KMS-11 (cell line): ENCODE results near the gene KCNN3.

Experiments
- H2AFZ ChIP-seq: fragments of 200-600 bp; sonication (generic); 2 replicates; pipeline ENCODE4 v1.6.1; 2016; ENCODE audit warnings: antibody characterized with exemption, mixed run types, low read depth
- H3K27ac ChIP-seq: fragments of 200-600 bp; sonication (generic); 2 replicates; pipeline ENCODE4 v1.6.1; 2016; ENCODE audit warnings: mild to moderate bottlenecking, mixed run types
- H3K27me3 ChIP-seq: fragments of 200-600 bp; sonication (generic); 2 replicates; pipeline ENCODE4 v1.6.1; 2017; ENCODE audit warnings: mild to moderate bottlenecking, low read depth, mixed run types, moderate library complexity; ENCODE audit not compliant: insufficient read depth
- H3K36me3 ChIP-seq: fragments of 200-600 bp; sonication (generic); 2 replicates; pipeline ENCODE4 v1.6.1; 2017; ENCODE audit warnings: mild to moderate bottlenecking, mixed run types; ENCODE audit not compliant: insufficient read depth
- H3K4me1 ChIP-seq: fragments of 200-600 bp; sonication (generic); 2 replicates; pipeline ENCODE4 v1.6.1; 2016; ENCODE audit warnings: mild to moderate bottlenecking, low read depth, mixed run types; ENCODE audit not compliant: poor library complexity, severe bottlenecking
- H3K4me2 ChIP-seq: fragments of 200-600 bp; sonication (generic); 2 replicates; pipeline ENCODE4 v1.7.0; 2016; ENCODE audit warnings: mild to moderate bottlenecking, mixed run types
- H3K4me3 ChIP-seq: fragments of 200-600 bp; sonication (generic); IDR thresholded peaks from 2 replicates; pipeline ENCODE4 v1.6.1; 2017; ENCODE audit warnings: low read depth, low read length, mixed read lengths; ENCODE audit not compliant: insufficient read depth
- H3K79me2 ChIP-seq: fragments of 200-600 bp; sonication (generic); 2 replicates; pipeline ENCODE4 v1.6.1; 2016; ENCODE audit warnings: low read depth, mixed run types; ENCODE audit not compliant: insufficient read depth
- H3K9ac ChIP-seq: fragments of 200-600 bp; sonication (generic); 2 replicates; pipeline ENCODE4 v1.6.1; 2016; ENCODE audit warnings: mild to moderate bottlenecking, mixed run types
- H4K20me1 ChIP-seq: fragments of 200-600 bp; sonication (generic); 2 replicates; pipeline ENCODE4 v1.6.1; 2016; ENCODE audit warnings: mild to moderate bottlenecking, mixed run types; ENCODE audit not compliant: insufficient read depth
- TF ChIP-seq, protein P1 (sequence below): fragments of 200-600 bp; sonication (generic); conservative IDR thresholded peaks from 2 replicates; pipeline ENCODE4 v1.6.1; 2017; ENCODE audit warnings: low read depth, mild to moderate bottlenecking, antibody characterized with exemption, low read length, moderate library complexity, mixed read lengths

KCNN3 gene

GRCh38 chr1:154713005-154713404 lies 157.1 kb downstream of the KCNN3 start:
- Histone ChIP-seq H3K79me2 (no peaks in the 10 kb centered on the region), H3K36me3 (no peaks in the 10 kb centered on the region), H4K20me1 (no peaks in the 10 kb centered on the region), H3K4me3 (no peak overlapping the region), H3K27ac (no peak overlapping the region), H3K4me2 (no peak overlapping the region), H3K27me3 (no peaks in the 10 kb centered on the region; the same call in 1 of the 2 replicates), H2AFZ (no peak overlapping the region), H3K9ac (no peak overlapping the region), H3K4me1 (no peaks in the 10 kb centered on the region)
- TF ChIP-seq, protein P1, sequence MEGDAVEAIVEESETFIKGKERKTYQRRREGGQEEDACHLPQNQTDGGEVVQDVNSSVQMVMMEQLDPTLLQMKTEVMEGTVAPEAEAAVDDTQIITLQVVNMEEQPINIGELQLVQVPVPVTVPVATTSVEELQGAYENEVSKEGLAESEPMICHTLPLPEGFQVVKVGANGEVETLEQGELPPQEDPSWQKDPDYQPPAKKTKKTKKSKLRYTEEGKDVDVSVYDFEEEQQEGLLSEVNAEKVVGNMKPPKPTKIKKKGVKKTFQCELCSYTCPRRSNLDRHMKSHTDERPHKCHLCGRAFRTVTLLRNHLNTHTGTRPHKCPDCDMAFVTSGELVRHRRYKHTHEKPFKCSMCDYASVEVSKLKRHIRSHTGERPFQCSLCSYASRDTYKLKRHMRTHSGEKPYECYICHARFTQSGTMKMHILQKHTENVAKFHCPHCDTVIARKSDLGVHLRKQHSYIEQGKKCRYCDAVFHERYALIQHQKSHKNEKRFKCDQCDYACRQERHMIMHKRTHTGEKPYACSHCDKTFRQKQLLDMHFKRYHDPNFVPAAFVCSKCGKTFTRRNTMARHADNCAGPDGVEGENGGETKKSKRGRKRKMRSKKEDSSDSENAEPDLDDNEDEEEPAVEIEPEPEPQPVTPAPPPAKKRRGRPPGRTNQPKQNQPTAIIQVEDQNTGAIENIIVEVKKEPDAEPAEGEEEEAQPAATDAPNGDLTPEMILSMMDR, result no peak

- H4K20me1 ChIP-seq, result no peaks in the 10 kb centered on the region
- TF ChIP-seq, protein P1, result no peak
- H3K27me3 ChIP-seq, result no peaks in the 10 kb centered on the region; the same call in 1 of the 2 replicates
- H3K9ac ChIP-seq, result no peak overlapping the region
- no peaks in the 10 kb centered on the region for H3K36me3 ChIP-seq
- H3K79me2 ChIP-seq, result no peaks in the 10 kb centered on the region
- no peaks in the 10 kb centered on the region for H3K4me1 ChIP-seq
- H2AFZ ChIP-seq, result no peak overlapping the region
- H3K4me2 ChIP-seq, result no peak overlapping the region
- H3K4me3 ChIP-seq, result no peak overlapping the region
- no peak overlapping the region for H3K27ac ChIP-seq
Observed at GRCh38 chr1:154712166-154712810, 157.8 kb downstream of the KCNN3 start.

GRCh38 chr1:154711416-154711815 lies 158.7 kb downstream of the KCNN3 start:
- no peaks in the 10 kb centered on the region; the same call in 1 of the 2 replicates for H3K27me3 ChIP-seq
- no peaks in the 10 kb centered on the region for H3K4me1 ChIP-seq
- no peak overlapping the region for H2AFZ ChIP-seq
- H3K4me2 ChIP-seq, result no peak overlapping the region
- H3K9ac ChIP-seq, result no peak overlapping the region
- TF ChIP-seq, protein P1, result no peak
- H3K27ac ChIP-seq, result no peak overlapping the region
- no peak overlapping the region for H3K4me3 ChIP-seq
- H4K20me1 ChIP-seq, result no peaks in the 10 kb centered on the region
- no peaks in the 10 kb centered on the region for H3K79me2 ChIP-seq
- H3K36me3 ChIP-seq, result no peaks in the 10 kb centered on the region

DNA sequence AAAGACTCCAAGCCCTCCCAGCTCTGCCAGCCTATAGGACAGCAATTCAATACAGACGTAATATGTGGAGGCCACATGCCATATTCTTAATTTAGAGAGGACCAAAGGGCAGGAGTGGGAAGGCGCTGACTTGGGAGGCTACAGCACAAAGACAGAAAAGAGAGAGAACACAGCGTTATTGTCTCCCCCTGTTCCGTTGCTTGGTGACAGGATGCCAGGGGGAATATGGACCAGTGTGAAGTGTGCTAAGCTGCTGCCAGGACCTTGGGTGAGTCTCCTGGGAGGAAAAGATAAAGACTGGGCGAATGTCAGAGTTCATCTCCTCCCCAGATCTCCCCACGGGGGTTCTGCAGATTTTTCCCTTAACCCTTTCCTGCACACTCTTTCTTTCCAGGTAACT lies 160.0 kb downstream of the KCNN3 start:
- Histone ChIP-seq H4K20me1 (no peaks in the 10 kb centered on the region), H3K27me3 (no peaks in the 10 kb centered on the region; the same call in 1 of the 2 replicates), H3K36me3 (no peaks in the 10 kb centered on the region), H3K79me2 (no peaks in the 10 kb centered on the region), H3K27ac (no peak overlapping the region), H3K4me1 (no peaks in the 10 kb centered on the region), H3K4me2 (no peak overlapping the region), H3K9ac (no peak overlapping the region), H2AFZ (no peak overlapping the region), H3K4me3 (no peak overlapping the region)
- TF ChIP-seq, protein P1, result no peak
